Activated CD4-positive, alpha-beta T cell treated with anti-CD3 and anti-CD28 coated beads, Interleukin-2, Interleukin-4, amounts not matched to agents 100 ng/mL and 50 ng/mL, durations not matched to agents 16 hours and 8 hours (primary cell): ENCODE measurements around the gene SH3PXD2B.

Experiments used
- DNase-seq: peaks from one replicate; pipeline ENCODE4 v3.0.0-alpha.2; 2020; ENCODE audit warnings: low spot score

The SH3PXD2B gene

GRCh38 chr5:172436879-172437369, 17.4 kb downstream of the SH3PXD2B start:
- no peak for DNase-seq

GRCh38 chr5:172436078-172436878, 18.0 kb downstream of the SH3PXD2B start:
- DNase-seq = no peak

GRCh38 chr5:172435362-172436077, 18.8 kb downstream of the SH3PXD2B start:
- DNase-seq = no peak

GRCh38 chr5:172434251-172434650, 20.1 kb downstream of the SH3PXD2B start:
- DNase-seq = no peak

GRCh38 chr5:172433513-172433912, 20.8 kb downstream of the SH3PXD2B start:
- no peak for DNase-seq

- no peak for DNase-seq
Measured at GRCh38 chr5:172433071-172433470, 21.3 kb downstream of the SH3PXD2B start.

GRCh38 chr5:172430354-172430753, 24.0 kb downstream of the SH3PXD2B start:
- DNase-seq = no peak

- no peak for DNase-seq
Measured at GRCh38 chr5:172429201-172429940, 25.0 kb downstream of the SH3PXD2B start.

- no peak for DNase-seq
Measured at GRCh38 chr5:172428224-172429166, 25.8 kb downstream of the SH3PXD2B start.

- DNase-seq = no peak
Measured at GRCh38 chr5:172427202-172427601, 27.1 kb downstream of the SH3PXD2B start.

- DNase-seq = no peak
Measured at GRCh38 chr5:172426086-172426485, 28.2 kb downstream of the SH3PXD2B start.

- DNase-seq = no peak
Measured at GRCh38 chr5:172425402-172425801, 28.9 kb downstream of the SH3PXD2B start.

- DNase-seq = no peak
Measured at GRCh38 chr5:172424808-172425207, 29.5 kb downstream of the SH3PXD2B start.

- DNase-seq = no peak
Measured at GRCh38 chr5:172424111-172424490, 30.2 kb downstream of the SH3PXD2B start.

GRCh38 chr5:172423379-172424110, 30.8 kb downstream of the SH3PXD2B start:
- DNase-seq = no peak

GRCh38 chr5:172422255-172422654, 32.1 kb downstream of the SH3PXD2B start:
- no peak for DNase-seq

GRCh38 chr5:172421020-172421419, 33.3 kb downstream of the SH3PXD2B start:
- DNase-seq = no peak

- peak; percentile 37 for DNase-seq
Measured at GRCh38 chr5:172420235-172420939, 33.9 kb downstream of the SH3PXD2B start.

GRCh38 chr5:172418862-172419814, 35.2 kb downstream of the SH3PXD2B start:
- DNase-seq = no peak
